ENCODE data around the gene GSTO2.

DNA sequence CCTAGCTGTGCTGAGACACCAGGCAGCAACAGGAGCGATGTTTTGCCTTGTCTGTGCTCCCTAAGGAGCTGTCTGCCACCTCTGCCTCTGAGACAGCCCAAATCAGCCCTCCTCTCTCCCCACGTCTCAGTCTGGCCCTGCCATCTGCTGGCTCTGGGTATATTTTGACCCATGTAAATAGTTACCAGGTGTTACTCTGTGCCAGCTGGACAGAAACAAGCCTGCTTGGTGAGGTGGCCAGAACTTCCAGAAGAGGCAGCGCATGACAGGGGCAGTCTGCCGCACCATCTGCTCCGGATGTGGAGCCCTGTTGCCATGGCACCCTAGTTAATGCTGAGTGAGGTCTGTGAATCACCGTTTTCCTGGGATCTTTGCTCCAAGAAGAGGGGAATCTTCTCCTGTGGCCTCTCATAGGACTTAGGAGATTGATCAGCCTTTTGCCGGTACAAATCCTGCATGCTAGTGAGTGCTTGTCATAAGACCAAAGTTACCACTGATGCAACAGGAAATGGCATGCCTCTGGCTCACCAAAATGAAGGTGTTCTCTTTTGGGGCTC lies 31.8 kb downstream of the GSTO2 start:
- TF ChIP-seq POLR2A (IDR thresholded peaks at IDR 0.05) (no peak), EP300 (IDR thresholded peaks at IDR 0.05) (no peak)
- TF ChIP-seq, protein P1, sequence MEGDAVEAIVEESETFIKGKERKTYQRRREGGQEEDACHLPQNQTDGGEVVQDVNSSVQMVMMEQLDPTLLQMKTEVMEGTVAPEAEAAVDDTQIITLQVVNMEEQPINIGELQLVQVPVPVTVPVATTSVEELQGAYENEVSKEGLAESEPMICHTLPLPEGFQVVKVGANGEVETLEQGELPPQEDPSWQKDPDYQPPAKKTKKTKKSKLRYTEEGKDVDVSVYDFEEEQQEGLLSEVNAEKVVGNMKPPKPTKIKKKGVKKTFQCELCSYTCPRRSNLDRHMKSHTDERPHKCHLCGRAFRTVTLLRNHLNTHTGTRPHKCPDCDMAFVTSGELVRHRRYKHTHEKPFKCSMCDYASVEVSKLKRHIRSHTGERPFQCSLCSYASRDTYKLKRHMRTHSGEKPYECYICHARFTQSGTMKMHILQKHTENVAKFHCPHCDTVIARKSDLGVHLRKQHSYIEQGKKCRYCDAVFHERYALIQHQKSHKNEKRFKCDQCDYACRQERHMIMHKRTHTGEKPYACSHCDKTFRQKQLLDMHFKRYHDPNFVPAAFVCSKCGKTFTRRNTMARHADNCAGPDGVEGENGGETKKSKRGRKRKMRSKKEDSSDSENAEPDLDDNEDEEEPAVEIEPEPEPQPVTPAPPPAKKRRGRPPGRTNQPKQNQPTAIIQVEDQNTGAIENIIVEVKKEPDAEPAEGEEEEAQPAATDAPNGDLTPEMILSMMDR (IDR thresholded peaks at IDR 0.05) = no peak
